HepG2 (cell line): Measurements from ENCODE around the gene RNF40. TPM values are rescaled to one million over a fixed set of nuclear protein-coding genes. Genes with fewer than 3 reads are reported as not detected.

Source experiments
- CBX2 ChIP-seq, 2 experiments: fragments of 200-600 bp in 1 of 2; sonication (generic); formaldehyde crosslinking in 1 of 2; IDR thresholded peaks; 2 replicates each; pipeline versions ENCODE4 v1.7.0 to v1.8.1; 2018 to 2022; ENCODE audit warnings: low read depth in 2 of 2, low read length in 1 of 2, mild to moderate bottlenecking in 1 of 2, missing genetic modification reagents in 1 of 2
- CEBPB ChIP-seq: IDR thresholded peaks from 2 replicates; pipeline ENCODE4 v1.6.1; 2011; ENCODE audit warnings: low read depth, low read length, improper control_type of control experiment, borderline replicate concordance
- DNMT1 ChIP-seq: sonication (generic); formaldehyde crosslinking; IDR thresholded peaks from 2 replicates; pipeline ENCODE4 v1.5.1; 2020; ENCODE audit warnings: mild to moderate bottlenecking, missing genetic modification reagents
- EEA1 ChIP-seq: sonication (generic); formaldehyde crosslinking; IDR thresholded peaks from 2 replicates; pipeline ENCODE4 v1.5.1; 2020; ENCODE audit warnings: mild to moderate bottlenecking, missing genetic modification reagents, borderline replicate concordance
- EZH2 ChIP-seq: conservative IDR thresholded peaks from 2 replicates; pipeline ENCODE4 v1.6.1; 2012; ENCODE audit warnings: mild to moderate bottlenecking, low read depth, low read length, moderate library complexity
- GMEB1 ChIP-seq: sonication (generic); formaldehyde crosslinking; IDR thresholded peaks from 2 replicates; pipeline ENCODE4 v1.5.1; 2020; ENCODE audit warnings: missing genetic modification reagents, mild to moderate bottlenecking, borderline replicate concordance
- HMG20B ChIP-seq: conservative IDR thresholded peaks from 2 replicates; pipeline ENCODE4 v1.6.1; 2016; ENCODE audit warnings: missing genetic modification reagents, missing compliant biosample characterization
- RBM22 ChIP-seq: fragments of 200-400 bp; formaldehyde crosslinking; optimal IDR thresholded peaks from 2 replicates; pipeline ENCODE3; 2017; ENCODE audit warnings: mild to moderate bottlenecking, low read length, moderate library complexity
- SMYD3 ChIP-seq: sonication (generic); formaldehyde crosslinking; IDR thresholded peaks from 2 replicates; pipeline ENCODE4 v1.8.1; 2023; ENCODE audit warnings: mild to moderate bottlenecking, missing genetic modification reagents
- SNAPC2 ChIP-seq: sonication (generic); formaldehyde crosslinking; IDR thresholded peaks from 2 replicates; pipeline ENCODE4 v1.8.1; 2022; ENCODE audit warnings: mild to moderate bottlenecking, missing genetic modification reagents
- ZFYVE20 ChIP-seq: sonication (generic); formaldehyde crosslinking; IDR thresholded peaks from 2 replicates; pipeline ENCODE4 v1.8.0; 2023; ENCODE audit warnings: low read depth, mild to moderate bottlenecking, moderate library complexity, missing genetic modification reagents, borderline replicate concordance
- ZKSCAN8 ChIP-seq: IDR thresholded peaks from 2 replicates; pipeline ENCODE4 v1.6.1; 2016; ENCODE audit warnings: borderline replicate concordance, missing genetic modification reagents, missing compliant biosample characterization
- ZNF160 ChIP-seq: sonication (generic); formaldehyde crosslinking; IDR thresholded peaks from 2 replicates; pipeline ENCODE4 v1.8.0; 2022; ENCODE audit warnings: mild to moderate bottlenecking, inconsistent platforms, missing genetic modification reagents
- ZNF564 ChIP-seq: sonication (generic); formaldehyde crosslinking; IDR thresholded peaks from 2 replicates; pipeline ENCODE4 v1.8.1; 2023; ENCODE audit warnings: mild to moderate bottlenecking, missing genetic modification reagents
- ZNF639 ChIP-seq: conservative IDR thresholded peaks from 2 replicates; pipeline ENCODE4 v1.6.1; 2018; ENCODE audit warnings: missing genetic modification reagents
- ZNF652 ChIP-seq: IDR thresholded peaks from 2 replicates; pipeline ENCODE4 v1.6.1; 2016; ENCODE audit warnings: low read depth, borderline replicate concordance
- ZNF768 ChIP-seq: sonication (generic); formaldehyde crosslinking; IDR thresholded peaks from 2 replicates; pipeline ENCODE4 v1.4.0; 2020; ENCODE audit warnings: missing genetic modification reagents
- ZNF781 ChIP-seq: sonication (generic); formaldehyde crosslinking; IDR thresholded peaks from 2 replicates; pipeline ENCODE4 v1.5.1; 2020; ENCODE audit warnings: borderline replicate concordance, mild to moderate bottlenecking, missing genetic modification reagents; ENCODE audit errors: not compliant biosample characterization
- ZNF816 ChIP-seq: sonication (generic); formaldehyde crosslinking; IDR thresholded peaks from 2 replicates; pipeline ENCODE4 v1.8.0; 2022; ENCODE audit warnings: missing genetic modification reagents, mild to moderate bottlenecking, borderline replicate concordance
- polyA plus RNA-seq, 8 experiments: library from polyadenylated mRNA; depleted of rRNA in 3 of 8; stranded (reverse) in 7 of 8; unstranded in 1 of 8; fragments of >200 nt; fragmentation: Illumina TruSeq in 4 of 8; extraction: Trizol in 4 of 8; gene quantifications; 2 replicates each; pipeline versions ENCODE4 v1.2.1 to v1.2.3, GENCODE V29; 2011 to 2016; ENCODE audit warnings: low read depth in 4 of 8, missing spikeins in 1 of 8, mixed read lengths in 1 of 8; ENCODE audit not compliant: insufficient read depth in 1 of 8
- total RNA-seq, 5 experiments: library from RNA; depleted of rRNA; stranded (reverse); fragments of >200 nt; fragmentation: Illumina TruSeq; extraction: Trizol; gene quantifications; 2 replicates each; pipeline ENCODE4 v1.2.3, GENCODE V29; 2016; ENCODE audit warnings: low read depth in 1 of 5
- TF ChIP-seq, protein P1 (sequence below): fragments of 450-650 bp; IDR thresholded peaks from 2 replicates; pipeline ENCODE4 v1.6.1; 2017; ENCODE audit warnings: mild to moderate bottlenecking
- TF ChIP-seq, protein P2 (sequence below): sonication (generic); formaldehyde crosslinking; IDR thresholded peaks from 2 replicates; pipeline ENCODE4 v1.5.0; 2020; ENCODE audit warnings: missing genetic modification reagents

The RNF40 gene
- total and polyA plus RNA-seq, 2 of the 13 experiments (the other 11 are each of a cell fraction or from before 2014, with no cell fraction given) = 84.0 to 85.6 TPM

DNA sequence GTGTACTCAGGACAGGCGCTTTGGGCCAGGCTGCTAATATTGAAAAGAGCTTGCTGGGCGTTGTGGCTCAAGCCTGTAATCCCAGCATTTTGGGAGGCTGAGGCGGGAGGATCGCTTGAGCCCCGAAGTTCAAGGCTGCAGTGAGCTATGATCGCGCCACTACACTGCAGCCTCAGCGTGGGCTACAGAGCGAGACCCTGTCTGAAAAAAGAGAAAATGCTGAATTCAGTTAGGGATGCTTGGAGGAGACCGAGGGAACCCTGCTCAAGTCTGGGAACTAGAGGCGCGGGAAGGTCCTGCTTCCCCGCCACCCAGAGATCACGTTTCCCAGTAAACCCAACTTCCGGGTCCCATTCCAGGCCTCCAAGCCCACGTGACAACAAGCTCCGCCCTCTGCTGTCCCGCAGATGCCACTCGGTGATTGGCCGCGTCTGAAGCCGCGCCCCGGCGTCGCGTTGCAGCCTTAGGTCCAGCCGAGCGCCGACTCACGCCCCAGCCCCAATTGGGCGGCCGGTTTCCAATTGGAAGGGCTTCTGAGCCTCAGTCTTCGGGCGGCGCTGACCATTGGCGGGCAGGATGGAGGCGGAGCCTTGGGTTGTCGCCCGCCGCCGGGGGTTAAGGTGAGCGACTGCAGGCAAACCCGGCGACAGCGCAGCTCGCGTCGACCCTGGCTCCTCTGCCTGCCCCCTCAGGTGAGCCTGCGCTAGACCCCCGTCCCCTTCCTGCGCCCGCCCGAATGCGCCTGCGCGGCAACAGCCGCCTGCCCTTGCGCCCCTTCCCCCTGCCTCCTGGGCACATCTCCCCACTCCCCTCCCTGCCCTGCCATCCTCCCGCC, 14.1 kb upstream of the RNF40 start, which contains the start of gene PHKG2 (continued):
- TF ChIP-seq, protein P1, sequence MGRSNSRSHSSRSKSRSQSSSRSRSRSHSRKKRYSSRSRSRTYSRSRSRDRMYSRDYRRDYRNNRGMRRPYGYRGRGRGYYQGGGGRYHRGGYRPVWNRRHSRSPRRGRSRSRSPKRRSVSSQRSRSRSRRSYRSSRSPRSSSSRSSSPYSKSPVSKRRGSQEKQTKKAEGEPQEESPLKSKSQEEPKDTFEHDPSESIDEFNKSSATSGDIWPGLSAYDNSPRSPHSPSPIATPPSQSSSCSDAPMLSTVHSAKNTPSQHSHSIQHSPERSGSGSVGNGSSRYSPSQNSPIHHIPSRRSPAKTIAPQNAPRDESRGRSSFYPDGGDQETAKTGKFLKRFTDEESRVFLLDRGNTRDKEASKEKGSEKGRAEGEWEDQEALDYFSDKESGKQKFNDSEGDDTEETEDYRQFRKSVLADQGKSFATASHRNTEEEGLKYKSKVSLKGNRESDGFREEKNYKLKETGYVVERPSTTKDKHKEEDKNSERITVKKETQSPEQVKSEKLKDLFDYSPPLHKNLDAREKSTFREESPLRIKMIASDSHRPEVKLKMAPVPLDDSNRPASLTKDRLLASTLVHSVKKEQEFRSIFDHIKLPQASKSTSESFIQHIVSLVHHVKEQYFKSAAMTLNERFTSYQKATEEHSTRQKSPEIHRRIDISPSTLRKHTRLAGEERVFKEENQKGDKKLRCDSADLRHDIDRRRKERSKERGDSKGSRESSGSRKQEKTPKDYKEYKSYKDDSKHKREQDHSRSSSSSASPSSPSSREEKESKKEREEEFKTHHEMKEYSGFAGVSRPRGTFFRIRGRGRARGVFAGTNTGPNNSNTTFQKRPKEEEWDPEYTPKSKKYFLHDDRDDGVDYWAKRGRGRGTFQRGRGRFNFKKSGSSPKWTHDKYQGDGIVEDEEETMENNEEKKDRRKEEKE = no peak
- TF ChIP-seq HMG20B = no peak; the same call in none of the 2 replicates
- peak; percentile 36 for TF ChIP-seq RBM22
- TF ChIP-seq CEBPB = no peak
- TF ChIP-seq ZNF652 (CRISPR knock-in tag) = peak; percentile 27; the same call in 1 of the 2 replicates
- peak; percentile 90 for TF ChIP-seq ZNF781
- TF ChIP-seq EZH2 = no peak
- no peak for TF ChIP-seq ZNF816 (CRISPR knock-in tag)
- 0 out of 2 replicates have a peak, but pooled peaks have one; percentile 80 for TF ChIP-seq ZNF564 (CRISPR knock-in tag)
- TF ChIP-seq ZNF160 (CRISPR knock-in tag) = peak; percentile 7; the same call in 1 of the 2 replicates
- peak; percentile 36; the same call in 1 of the 2 replicates for TF ChIP-seq ZNF768 (CRISPR knock-in tag)
- TF ChIP-seq ZKSCAN8 = peak; percentile 46; the same call in 1 of the 2 replicates
- 0 out of 2 replicates have a peak, but pooled peaks have one; percentile 33 for TF ChIP-seq ZFYVE20 (CRISPR knock-in tag)
- TF ChIP-seq CBX2 (IDR thresholded peaks at IDR 0.05; ENCODE audit: low read depth, low read length) = no peak
- no peak; the same call in 1 of the 2 replicates for TF ChIP-seq CBX2 (CRISPR knock-in tag; IDR thresholded peaks at IDR 0.05; ENCODE audit: low read depth)
- TF ChIP-seq SMYD3 (CRISPR knock-in tag) = no peak
- 0 out of 2 replicates have a peak, but pooled peaks have one; percentile 57 for TF ChIP-seq DNMT1 (CRISPR knock-in tag)
- peak; percentile 80; the same call in 1 of the 2 replicates for TF ChIP-seq EEA1
- no peak; the same call in 1 of the 2 replicates for TF ChIP-seq ZNF639 (CRISPR knock-in tag)
- TF ChIP-seq, protein P2, sequence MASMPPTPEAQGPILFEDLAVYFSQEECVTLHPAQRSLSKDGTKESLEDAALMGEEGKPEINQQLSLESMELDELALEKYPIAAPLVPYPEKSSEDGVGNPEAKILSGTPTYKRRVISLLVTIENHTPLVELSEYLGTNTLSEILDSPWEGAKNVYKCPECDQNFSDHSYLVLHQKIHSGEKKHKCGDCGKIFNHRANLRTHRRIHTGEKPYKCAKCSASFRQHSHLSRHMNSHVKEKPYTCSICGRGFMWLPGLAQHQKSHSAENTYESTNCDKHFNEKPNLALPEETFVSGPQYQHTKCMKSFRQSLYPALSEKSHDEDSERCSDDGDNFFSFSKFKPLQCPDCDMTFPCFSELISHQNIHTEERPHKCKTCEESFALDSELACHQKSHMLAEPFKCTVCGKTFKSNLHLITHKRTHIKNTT (CRISPR knock-in tag) = no peak
- TF ChIP-seq GMEB1 (CRISPR knock-in tag) = peak; percentile 92
- TF ChIP-seq SNAPC2 = peak; percentile 75; the same call in 1 of the 2 replicates
